ENCODE measurements around the gene MLH1.

DNA sequence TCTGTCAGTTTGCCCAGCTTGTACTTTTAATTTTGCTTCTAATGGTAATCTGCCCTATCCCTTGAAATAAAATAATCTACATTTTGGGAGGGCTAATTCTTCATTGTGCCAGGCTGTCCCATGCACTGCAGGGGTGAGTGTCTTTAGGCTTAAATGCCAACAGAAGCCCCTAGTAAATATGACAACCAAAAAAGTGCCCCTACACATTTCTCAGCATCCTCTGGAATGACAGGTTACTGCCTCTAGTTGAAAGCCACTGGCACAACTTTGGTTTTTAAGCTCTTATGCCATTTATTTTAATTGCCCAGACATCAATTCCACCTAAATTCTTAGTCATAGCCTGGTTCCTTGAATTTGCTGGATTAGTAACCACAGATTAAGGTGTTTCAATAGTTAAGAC lies 3.8 kb upstream of the MLH1 start:
- TF ChIP-seq, protein P1, sequence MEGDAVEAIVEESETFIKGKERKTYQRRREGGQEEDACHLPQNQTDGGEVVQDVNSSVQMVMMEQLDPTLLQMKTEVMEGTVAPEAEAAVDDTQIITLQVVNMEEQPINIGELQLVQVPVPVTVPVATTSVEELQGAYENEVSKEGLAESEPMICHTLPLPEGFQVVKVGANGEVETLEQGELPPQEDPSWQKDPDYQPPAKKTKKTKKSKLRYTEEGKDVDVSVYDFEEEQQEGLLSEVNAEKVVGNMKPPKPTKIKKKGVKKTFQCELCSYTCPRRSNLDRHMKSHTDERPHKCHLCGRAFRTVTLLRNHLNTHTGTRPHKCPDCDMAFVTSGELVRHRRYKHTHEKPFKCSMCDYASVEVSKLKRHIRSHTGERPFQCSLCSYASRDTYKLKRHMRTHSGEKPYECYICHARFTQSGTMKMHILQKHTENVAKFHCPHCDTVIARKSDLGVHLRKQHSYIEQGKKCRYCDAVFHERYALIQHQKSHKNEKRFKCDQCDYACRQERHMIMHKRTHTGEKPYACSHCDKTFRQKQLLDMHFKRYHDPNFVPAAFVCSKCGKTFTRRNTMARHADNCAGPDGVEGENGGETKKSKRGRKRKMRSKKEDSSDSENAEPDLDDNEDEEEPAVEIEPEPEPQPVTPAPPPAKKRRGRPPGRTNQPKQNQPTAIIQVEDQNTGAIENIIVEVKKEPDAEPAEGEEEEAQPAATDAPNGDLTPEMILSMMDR (conservative IDR thresholded peaks at IDR 0.05 in 1 of 2, IDR thresholded peaks at IDR 0.05 in 1 of 2; ENCODE audit: low read depth in 1 of 2, low read length in 2 of 2): no peak
- no peak for TF ChIP-seq EZH2 (IDR thresholded peaks at IDR 0.05; ENCODE audit: low read length, missing control alignments)

All from fibroblast of lung (primary cell).